ENCODE measurements around the gene MDFI.

Gene MDFI

GRCh38 chr6:41643899-41644269, 5.6 kb downstream of the MDFI start:
- H3K4me3 ChIP-seq (ENCODE audit: low read depth, low read length), result no peak overlapping the region
- TF ChIP-seq CTCF (conservative IDR thresholded peaks at IDR 0.05; ENCODE audit: low read depth, low read length), result no peak
- DNase-seq (ENCODE audit: low read depth), result no peak

- no peak for DNase-seq (ENCODE audit: low read depth)
- no peak overlapping the region for H3K4me3 ChIP-seq (ENCODE audit: low read depth, low read length)
- no peak for TF ChIP-seq CTCF (conservative IDR thresholded peaks at IDR 0.05; ENCODE audit: low read depth, low read length)
Measured at GRCh38 chr6:41644297-41644879, 6.1 kb downstream of the MDFI start.

DNA sequence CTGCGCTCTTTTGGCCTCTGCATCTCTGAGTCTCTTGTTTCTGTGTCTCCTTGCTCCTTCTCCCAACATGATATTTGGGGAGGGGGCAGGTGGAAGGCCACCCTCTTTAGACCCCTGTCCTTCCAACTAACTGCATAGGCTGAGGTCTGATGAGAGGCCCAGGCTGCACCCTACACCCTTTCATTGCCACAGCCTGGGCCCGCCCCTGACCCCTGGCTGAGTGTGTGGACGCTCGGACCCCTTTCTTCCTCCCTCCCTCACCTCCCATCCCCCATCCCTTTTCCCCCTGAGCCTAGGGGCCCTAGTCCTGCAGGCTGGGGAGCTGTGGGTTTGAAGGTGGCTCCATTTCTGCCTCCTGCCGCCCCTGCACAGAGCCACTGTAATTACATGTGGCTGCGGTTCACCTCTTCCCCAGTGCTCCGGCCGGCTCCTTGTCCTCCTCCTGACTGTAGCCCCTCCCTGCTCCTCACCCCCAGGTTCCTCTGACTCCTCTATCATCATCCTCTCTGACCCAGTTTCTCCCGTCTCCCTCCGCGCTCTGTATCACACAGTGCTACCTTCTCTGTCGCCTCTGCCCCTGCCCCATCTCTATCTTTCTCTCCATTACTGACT, 6.8 kb downstream of the MDFI start:
- no peak overlapping the region for H3K4me3 ChIP-seq (ENCODE audit: low read depth, low read length)
- no peak for TF ChIP-seq CTCF (conservative IDR thresholded peaks at IDR 0.05; ENCODE audit: low read depth, low read length)
- DNase-seq (ENCODE audit: low read depth), result no peak

GRCh38 chr6:41646026-41646795, 7.9 kb downstream of the MDFI start:
- TF ChIP-seq CTCF (conservative IDR thresholded peaks at IDR 0.05; ENCODE audit: low read depth, low read length), result no peak
- no peak overlapping the region for H3K4me3 ChIP-seq (ENCODE audit: low read depth, low read length)
- no peak for DNase-seq (ENCODE audit: low read depth)

DNA sequence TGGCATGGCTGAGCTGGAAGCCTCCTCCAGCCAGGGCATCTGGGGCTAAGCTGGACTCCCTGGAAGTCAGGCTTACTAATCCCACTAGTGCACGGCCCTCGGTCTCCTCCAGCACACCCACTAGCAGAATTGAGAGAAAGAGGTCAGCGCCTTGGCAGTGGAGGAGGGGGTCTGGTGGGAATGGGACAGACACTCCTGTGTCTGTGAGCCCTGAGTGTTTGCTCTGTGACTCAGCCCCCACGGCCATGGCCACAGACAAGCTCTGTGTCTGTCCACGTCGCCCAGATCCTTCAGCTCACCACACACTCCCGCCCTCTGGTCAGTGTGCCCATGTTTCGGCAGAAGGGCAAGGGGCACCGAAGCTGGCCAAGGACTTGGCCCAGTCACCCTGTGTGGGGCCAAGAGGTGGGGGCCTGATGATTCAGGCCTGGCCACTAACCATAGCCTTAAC, 8.8 kb downstream of the MDFI start:
- H3K4me3 ChIP-seq (ENCODE audit: low read depth, low read length), result no peak overlapping the region
- no peak for DNase-seq (ENCODE audit: low read depth)
- no peak for TF ChIP-seq CTCF (conservative IDR thresholded peaks at IDR 0.05; ENCODE audit: low read depth, low read length)

- no peak for DNase-seq (ENCODE audit: low read depth)
- no peak overlapping the region for H3K4me3 ChIP-seq (ENCODE audit: low read depth, low read length)
- TF ChIP-seq CTCF (conservative IDR thresholded peaks at IDR 0.05; ENCODE audit: low read depth, low read length), result no peak
Measured at GRCh38 chr6:41648070-41648585, 9.9 kb downstream of the MDFI start.
